HG02943 (cell line): Measurements from ENCODE around the gene MAF.

ENCODE experiments used
- ATAC-seq: cut with Tn5 transposase; IDR thresholded peaks from one replicate; pipeline ENCODE4 v1.9.1; 2021; ENCODE audit warnings: mild to moderate bottlenecking, low read depth, moderate library complexity; ENCODE audit not compliant: unreplicated experiment

The MAF gene

DNA sequence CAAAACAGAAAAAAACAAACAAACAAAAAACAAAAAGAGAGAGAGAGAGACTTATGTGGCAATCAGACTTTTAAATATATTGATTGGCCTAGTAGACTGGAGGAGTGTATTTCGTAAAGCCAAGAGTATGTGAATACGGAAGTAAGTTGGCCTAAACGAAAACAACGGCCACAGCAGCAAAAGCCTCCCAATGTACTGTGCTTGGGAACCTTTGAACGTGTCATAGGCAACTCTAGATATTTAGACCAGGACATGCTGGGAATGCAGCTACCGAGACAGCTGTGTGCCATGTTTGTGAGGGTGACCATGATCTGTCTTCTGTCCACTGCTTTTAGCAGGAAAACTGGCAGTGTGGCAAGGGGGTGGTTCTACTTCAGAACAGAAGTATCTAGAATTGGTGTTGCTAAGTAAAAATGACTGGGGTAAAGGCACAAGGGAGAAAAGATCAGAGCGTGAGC, 7.4 kb downstream of the MAF start:
- no peak for ATAC-seq

- ATAC-seq = no peak
Measured at GRCh38 chr16:79592186-79592585, 8.4 kb downstream of the MAF start.

GRCh38 chr16:79589601-79590102, 10.9 kb downstream of the MAF start:
- no peak for ATAC-seq

DNA sequence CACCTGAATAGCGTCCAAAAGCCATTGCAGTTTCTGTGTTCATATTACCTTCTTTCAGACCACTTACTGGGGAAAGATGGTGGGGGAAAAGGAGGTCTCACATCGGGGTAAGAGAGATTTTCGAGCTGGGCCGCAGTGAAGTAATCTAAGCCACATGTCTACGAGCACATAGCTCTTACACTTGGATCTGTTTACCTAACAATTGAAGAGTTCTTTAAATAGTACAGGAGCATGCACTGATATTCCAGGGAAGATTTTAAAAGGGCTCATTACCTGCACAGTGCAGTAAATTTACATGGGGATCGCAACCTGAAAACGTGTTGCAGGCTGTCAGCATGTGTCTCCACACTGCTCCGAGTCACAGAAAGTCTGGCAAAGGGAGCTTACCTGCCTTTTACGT, 12.6 kb downstream of the MAF start:
- no peak for ATAC-seq

DNA sequence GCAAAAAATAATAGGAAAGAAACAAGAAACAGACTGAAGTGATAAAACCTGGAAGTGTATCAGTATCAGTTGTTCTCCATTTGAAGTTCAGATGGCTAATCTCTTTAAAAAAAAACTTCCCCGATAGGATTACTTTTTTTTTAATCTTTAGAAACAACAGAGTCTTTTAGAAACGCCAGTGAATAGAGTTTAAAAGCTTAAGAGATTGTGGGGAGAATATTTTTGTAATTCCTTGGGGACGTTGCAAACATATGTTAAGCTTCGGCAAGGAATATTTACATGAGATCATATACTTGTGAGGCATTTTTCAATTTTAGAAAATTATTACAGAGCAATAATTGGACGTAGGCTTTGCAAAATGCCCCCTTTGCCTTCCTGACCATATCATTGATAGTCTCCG, 13.2 kb downstream of the MAF start:
- no peak for ATAC-seq

- ATAC-seq = no peak
Measured at GRCh38 chr16:79582789-79583188, 17.7 kb downstream of the MAF start.

DNA sequence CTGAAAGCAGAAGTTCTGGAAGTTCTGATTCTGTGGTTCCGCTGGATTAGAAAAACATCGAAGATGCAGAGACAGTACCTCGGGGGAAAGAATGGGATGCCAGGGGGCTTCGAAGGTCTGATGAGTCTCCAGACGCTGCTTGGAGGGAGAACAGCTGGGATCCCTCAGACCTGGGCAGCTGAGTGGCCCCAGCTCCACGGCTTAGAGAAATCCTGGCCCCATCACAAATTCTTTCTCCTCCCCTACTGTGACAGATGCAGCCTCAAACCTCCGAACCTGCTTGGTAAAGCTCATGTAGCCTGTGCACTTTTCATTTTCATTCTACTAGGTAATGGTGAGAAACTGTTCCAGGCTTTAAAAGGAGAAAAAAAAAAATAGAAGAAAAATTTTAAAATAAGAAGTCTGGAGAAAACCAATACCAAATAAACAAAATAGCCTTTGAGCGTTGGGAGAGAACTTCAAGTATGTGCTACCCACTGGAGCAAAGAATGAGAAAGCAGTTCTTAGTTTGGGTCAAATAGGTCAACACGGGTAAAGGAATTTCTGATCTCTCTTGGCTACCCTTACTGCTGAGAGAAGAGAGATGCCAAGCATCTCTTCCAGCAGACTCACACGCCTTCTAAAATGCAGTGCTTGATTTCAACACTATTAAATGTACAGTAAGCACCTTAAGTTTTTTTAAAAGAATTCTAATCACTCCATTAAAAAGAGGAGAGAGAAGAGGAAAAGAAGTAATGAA, 19.9 kb downstream of the MAF start:
- ATAC-seq = no peak

GRCh38 chr16:79576602-79577001, 23.9 kb downstream of the MAF start:
- ATAC-seq = no peak

DNA sequence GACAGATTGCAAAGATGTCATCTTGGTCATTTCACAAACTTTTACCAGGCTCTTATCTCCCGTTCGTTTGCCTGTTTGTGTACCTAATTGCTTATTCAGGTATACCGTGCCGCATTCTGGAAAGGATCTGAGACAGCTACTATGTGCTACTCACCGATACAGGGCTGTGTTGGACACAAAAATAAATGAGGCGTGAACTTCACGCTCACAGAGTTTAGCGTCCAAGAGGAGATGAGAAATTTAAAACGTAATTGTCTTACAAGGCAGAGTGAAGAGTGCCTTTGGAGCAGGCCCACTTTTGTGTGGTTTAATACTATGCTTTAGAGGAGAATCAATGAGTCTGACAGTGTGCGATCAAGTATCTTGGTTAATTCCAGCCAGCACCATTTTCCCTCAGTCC, 26.7 kb downstream of the MAF start:
- no peak for ATAC-seq

- no peak for ATAC-seq
Measured at GRCh38 chr16:79573071-79573470, 27.5 kb downstream of the MAF start.

DNA sequence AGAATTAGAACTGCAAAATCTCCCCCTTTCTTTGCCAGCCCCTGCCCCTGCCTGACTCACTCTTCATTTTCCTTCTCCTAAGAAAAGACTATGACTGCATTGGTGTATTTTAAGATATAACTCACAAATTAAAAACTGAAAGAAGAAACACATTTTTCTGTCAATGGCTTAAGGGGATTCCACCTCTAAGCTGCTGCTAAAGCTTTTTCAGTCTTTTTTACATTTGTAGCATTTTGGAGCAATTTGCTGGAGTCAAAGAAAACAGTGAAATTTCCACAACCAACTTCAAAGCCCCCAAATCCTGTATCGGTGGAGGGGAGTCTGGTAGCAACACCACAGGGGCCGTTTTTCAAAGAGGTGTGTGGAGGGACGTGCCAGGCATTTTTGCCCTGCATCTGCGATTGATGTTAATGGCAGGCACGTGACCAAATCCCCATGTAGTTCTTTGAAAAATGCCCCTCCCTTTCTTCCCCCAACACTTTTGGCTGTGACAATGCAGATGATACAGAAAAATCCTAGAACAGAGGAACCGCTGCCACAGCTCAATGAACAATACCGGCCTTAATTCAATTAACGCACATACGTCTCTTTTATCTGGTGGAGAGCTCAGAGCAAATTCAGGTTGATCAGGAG, 28.5 kb downstream of the MAF start:
- no peak for ATAC-seq

DNA sequence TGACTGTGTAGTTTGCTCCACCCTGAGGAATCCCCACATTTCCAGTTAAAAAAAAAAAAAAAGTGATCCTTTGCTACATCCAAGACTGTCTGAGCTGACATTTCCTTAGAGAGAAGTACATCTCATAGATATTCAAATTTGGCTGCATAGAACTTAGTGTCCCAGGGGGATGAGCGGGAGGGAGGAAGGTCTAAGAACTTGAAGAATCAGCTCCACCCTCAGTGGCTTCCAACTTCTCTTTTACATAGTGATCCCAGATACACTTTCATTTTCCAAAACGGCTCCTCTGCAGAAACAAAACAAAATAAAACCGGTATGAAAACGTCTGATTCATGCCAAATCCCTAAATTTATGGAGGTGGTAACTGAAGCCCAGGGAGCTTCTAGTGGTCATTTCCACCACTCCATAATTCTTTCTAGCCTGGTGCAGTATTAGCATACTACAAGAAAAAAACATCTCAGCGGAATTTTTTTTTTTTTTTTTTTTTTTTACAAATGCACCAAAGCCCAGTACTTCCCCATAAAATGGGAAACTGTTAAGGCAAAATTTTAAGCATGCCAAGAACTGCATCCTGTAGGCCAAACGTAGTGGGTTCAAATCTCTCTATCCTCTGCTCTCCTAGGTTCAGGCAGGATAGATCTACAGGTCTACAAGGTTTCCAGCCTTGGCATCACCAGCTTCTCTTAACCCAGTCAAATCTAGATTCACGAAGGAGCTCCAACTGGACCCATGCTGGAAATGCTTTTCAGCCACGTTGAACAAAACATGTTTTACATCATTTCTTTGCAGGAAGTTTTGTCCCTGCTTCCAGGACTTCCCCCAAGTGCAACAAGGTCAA, 29.3 kb downstream of the MAF start:
- no peak for ATAC-seq

DNA sequence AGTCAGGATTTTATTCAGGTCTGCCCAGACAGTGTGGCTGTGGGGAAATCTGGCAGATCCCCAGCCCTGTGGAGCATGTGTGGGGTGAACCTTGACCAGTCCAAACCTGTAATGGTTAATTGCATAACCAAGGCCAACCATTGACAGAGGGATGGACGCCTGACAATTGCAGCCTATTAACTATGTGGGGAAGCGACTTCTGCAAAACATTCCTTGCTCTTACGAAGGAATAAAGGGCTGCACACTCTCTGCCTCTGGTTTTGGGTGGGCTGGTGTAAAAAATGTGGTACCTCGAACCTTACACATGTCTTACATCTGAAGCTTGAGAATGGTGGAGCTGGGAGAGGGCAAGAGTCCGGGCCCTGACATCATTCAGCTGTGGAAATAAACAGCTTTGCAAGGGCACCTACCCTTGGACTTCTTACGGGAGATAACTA, 35.8 kb downstream of the MAF start:
- ATAC-seq = no peak

DNA sequence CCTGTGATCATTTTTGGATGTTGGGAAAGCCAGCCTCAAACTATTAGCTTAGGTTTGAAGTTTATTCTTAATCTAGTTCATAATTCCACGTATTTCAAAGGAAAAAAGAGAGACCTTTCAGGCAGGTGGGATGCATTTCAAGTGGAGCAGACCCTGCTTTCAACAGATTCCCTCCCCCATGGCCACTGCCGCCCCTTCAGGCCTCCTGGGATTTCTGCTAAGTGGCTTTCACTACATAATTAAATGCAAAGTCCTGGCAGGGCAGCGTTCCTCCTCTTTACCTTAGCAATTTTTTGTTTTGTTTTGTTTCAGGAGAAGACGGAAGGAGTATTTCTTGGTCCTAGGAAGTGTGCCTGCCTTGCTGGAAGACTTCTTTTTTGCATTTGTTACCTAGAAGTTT, 36.6 kb downstream of the MAF start:
- ATAC-seq = no peak

- ATAC-seq = no peak
Measured at GRCh38 chr16:79562166-79562823, 38.2 kb downstream of the MAF start.

GRCh38 chr16:79561729-79562128, 38.8 kb downstream of the MAF start:
- no peak for ATAC-seq

- no peak for ATAC-seq
Measured at GRCh38 chr16:79560923-79561322, 39.6 kb downstream of the MAF start.

DNA sequence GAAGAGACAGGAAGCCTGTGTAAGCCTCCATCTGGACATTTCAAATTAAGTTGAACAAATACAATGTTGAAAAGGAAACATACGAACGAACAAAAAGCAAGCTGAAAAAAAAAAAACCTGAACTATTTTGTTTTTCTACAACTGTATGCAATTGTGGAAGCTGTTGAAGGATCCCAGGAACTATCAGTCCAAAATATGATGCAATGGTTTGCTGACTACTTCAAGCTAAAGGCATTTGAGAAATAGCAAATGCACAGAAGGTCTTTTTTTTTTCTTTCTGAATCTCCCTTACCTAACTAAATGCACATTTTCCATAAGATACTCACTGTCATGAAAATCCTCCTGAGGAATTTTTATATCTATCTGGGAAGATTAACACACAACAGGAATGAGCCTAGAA, 40.2 kb downstream of the MAF start:
- ATAC-seq = no peak

DNA sequence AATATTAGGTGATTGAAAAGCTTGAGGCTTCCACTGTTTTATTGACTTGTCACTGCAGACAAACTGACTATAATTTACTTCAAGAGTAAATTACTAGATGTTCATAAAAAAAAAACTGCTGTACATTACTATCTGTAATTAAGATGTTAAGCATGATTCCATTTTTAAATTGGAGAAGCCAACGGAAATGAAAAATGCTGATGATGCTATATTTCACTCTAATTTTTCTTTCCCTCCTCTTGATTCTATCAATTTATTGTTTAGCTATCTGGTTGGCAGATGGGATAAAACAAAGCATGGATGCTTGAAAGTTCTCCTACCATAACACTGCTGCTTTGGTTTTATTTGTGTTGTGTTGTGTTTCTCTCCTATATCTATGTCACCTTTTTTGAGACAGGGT, 41.0 kb downstream of the MAF start:
- no peak for ATAC-seq

DNA sequence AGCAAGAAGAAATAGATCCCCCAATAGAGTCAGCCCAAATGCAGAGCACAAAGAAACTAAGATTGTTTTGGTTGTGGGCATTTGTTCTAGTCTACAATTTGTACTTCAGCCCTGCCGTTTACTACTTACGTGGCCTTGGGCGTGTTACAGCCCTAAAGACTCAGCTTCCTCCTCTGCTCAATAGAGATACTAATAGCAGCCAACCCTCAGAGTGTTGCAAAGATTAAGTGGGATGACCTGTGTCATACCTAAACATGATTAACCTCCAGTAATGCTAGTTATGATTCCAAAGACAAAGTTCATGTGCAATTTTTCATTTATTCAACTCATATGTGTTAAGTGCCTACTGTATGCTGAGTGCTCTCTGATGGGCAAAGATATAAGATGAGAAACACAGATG, 43.1 kb downstream of the MAF start:
- ATAC-seq = no peak

DNA sequence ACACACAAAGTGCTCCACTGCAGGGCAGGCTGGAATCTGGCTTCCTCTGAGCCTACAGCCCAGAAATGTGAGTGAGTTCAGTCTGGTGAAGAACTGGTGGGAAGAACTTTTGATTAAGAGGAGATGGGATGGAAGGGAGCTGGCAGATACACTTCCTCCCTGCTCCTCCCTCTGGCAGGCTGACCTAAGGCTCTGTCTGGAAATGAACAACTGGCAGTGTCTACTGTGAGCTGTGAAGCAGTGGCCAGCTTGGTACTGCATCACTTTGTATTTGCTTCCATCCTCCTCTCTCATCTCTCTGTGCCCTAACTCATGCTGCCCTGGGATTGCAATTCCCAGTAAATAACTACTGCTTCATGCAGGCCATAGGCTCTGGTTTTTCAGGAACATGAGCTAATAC, 45.6 kb downstream of the MAF start:
- no peak for ATAC-seq
